Lower leg skin (tissue), 3 donors: ENCODE measurements around the gene CCNI2.

ENCODE experiments used
- CTCF ChIP-seq, 3 donors: fragments of 450-650 bp; IDR thresholded peaks; one replicate each; pipeline ENCODE4 v1.5.1; 2016; ENCODE audit warnings: antibody characterized with exemption in 3 of 3, mild to moderate bottlenecking in 3 of 3, moderate library complexity in 2 of 3
- POLR2A ChIP-seq, 2 donors: fragments of 450-650 bp; IDR thresholded peaks; one replicate each; pipeline ENCODE4 v1.6.1; 2016 to 2017; ENCODE audit warnings: antibody characterized with exemption in 2 of 2, mild to moderate bottlenecking in 1 of 2, moderate library complexity in 1 of 2

- TF ChIP-seq POLR2A (IDR thresholded peaks at IDR 0.05) (no peak), CTCF (IDR thresholded peaks at IDR 0.05) (no peak)
Observed at GRCh38 chr5:132714456-132715307, 32.5 kb upstream of the CCNI2 start.
